ENCODE results near the gene SMAD6.

DNA sequence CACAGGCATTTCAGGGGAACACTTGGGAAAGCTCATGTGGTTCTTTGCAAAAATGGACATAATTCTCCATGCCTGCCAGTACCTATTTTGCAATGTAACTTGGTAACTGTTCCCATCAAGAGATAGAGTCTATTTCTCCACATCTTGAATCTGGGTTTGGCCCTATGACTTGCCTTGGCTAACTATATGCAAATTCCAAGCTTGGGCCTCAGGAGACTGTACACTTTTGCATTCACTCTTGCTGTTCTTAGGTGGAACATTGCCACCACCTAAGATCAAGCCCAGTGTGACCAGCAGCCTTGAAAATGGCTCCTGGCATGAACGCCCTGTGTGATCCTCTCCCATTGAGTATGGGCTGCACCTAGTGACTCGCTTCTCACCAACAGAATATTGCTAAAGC lies 19.8 kb upstream of the SMAD6 start:
- TF ChIP-seq RCOR1 (IDR thresholded peaks at IDR 0.05; ENCODE audit: low read length) (no peak), ZBTB33 (IDR thresholded peaks at IDR 0.05; ENCODE audit: borderline replicate concordance, low read depth) (no peak), EP300 (IDR thresholded peaks at IDR 0.05; ENCODE audit: borderline replicate concordance in 1 of 2, low read depth in 1 of 2, low read length in 1 of 2) (no peak), POLR2AphosphoS5 (IDR thresholded peaks at IDR 0.05; ENCODE audit: low read depth, low read length) (no peak), EZH2phosphoT487 (IDR thresholded peaks at IDR 0.05; ENCODE audit: borderline replicate concordance, low read depth) (no peak), GABPA (IDR thresholded peaks at IDR 0.05; ENCODE audit: low read depth) (no peak), USF2 (IDR thresholded peaks at IDR 0.05; ENCODE audit: borderline replicate concordance, low read depth, low read length) (no peak), TAF1 (IDR thresholded peaks at IDR 0.05; ENCODE audit: borderline replicate concordance, low read depth, low read length) (no peak), SIN3A (IDR thresholded peaks at IDR 0.05; ENCODE audit: borderline replicate concordance, low read depth, low read length) (no peak)
- TF ChIP-seq, protein P1, sequence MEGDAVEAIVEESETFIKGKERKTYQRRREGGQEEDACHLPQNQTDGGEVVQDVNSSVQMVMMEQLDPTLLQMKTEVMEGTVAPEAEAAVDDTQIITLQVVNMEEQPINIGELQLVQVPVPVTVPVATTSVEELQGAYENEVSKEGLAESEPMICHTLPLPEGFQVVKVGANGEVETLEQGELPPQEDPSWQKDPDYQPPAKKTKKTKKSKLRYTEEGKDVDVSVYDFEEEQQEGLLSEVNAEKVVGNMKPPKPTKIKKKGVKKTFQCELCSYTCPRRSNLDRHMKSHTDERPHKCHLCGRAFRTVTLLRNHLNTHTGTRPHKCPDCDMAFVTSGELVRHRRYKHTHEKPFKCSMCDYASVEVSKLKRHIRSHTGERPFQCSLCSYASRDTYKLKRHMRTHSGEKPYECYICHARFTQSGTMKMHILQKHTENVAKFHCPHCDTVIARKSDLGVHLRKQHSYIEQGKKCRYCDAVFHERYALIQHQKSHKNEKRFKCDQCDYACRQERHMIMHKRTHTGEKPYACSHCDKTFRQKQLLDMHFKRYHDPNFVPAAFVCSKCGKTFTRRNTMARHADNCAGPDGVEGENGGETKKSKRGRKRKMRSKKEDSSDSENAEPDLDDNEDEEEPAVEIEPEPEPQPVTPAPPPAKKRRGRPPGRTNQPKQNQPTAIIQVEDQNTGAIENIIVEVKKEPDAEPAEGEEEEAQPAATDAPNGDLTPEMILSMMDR (IDR thresholded peaks at IDR 0.05): no peak
- TF ChIP-seq, protein P2, sequence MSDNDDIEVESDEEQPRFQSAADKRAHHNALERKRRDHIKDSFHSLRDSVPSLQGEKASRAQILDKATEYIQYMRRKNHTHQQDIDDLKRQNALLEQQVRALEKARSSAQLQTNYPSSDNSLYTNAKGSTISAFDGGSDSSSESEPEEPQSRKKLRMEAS (IDR thresholded peaks at IDR 0.05; ENCODE audit: low read depth): no peak
- TF ChIP-seq, protein P3, sequence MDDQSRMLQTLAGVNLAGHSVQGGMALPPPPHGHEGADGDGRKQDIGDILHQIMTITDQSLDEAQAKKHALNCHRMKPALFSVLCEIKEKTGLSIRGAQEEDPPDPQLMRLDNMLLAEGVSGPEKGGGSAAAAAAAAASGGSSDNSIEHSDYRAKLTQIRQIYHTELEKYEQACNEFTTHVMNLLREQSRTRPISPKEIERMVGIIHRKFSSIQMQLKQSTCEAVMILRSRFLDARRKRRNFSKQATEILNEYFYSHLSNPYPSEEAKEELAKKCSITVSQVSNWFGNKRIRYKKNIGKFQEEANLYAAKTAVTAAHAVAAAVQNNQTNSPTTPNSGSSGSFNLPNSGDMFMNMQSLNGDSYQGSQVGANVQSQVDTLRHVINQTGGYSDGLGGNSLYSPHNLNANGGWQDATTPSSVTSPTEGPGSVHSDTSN (IDR thresholded peaks at IDR 0.05): no peak

Measured in SK-N-SH (cell line).